ENCODE data around the gene BLOC1S3. TPM values are rescaled to one million over a fixed set of nuclear protein-coding genes. Genes with fewer than 3 reads are reported as not detected.

BLOC1S3 gene
- total RNA-seq, 1 donor from 2014 or later: 3.5 TPM

DNA sequence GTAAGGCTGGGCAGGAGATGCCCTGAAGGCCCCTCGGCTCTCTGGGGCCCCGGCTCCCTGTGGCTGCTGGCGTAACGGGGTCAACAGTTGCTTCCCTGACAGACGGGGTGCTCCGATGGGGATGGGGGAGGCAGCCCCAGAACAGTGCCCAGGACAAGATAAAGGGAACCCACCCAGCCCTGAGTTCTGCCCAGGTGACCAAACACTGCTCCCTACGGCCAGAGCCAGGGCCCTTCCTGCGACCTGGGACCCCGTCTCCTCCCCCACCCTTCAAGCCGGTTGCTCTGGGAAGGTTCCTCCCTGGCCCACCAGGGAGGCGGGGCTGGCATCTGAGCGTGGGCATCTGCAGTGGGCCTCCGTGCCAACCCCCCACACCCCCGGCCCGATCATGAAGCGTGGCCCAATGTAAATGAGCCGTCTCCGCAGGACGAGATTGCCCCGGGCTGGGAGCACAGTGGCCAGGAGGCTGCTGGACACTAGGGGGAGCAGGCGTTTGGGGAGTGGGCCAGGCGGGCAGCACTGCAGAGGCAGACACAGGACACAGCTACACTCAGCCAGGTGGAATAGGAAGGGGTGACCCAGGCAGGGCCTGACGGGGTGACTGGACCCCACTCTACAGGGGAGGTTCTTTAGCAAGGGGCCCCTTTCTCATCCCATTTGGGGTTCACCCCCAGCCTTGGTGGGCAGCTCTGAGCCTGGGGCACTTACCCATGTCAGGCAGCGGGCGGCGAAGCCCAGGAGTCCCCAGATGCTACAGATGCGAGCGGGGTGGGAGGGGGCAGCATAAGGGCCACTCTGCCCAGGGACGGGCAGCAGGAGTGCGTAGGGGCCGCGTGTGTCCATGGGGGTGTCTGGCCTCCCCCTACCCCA, 16.6 kb upstream of the BLOC1S3 start:
- Histone ChIP-seq H3K27me3 (ENCODE audit: low read depth) (peaks cover 53% of the 10 kb centered on the region), H3K36me3 (no peaks in the 10 kb centered on the region), H3K9me3 (replicated peaks) (no peaks in the 10 kb centered on the region), H3K4me3 (no peak overlapping the region), H3K27ac (replicated peaks) (no peak overlapping the region), H3K4me1 (peaks cover 31% of the 10 kb centered on the region)
- no peak for DNase-seq
- intact Hi-C loops (cut with micrococcal nuclease): no loop called here
- TF ChIP-seq, protein P1, sequence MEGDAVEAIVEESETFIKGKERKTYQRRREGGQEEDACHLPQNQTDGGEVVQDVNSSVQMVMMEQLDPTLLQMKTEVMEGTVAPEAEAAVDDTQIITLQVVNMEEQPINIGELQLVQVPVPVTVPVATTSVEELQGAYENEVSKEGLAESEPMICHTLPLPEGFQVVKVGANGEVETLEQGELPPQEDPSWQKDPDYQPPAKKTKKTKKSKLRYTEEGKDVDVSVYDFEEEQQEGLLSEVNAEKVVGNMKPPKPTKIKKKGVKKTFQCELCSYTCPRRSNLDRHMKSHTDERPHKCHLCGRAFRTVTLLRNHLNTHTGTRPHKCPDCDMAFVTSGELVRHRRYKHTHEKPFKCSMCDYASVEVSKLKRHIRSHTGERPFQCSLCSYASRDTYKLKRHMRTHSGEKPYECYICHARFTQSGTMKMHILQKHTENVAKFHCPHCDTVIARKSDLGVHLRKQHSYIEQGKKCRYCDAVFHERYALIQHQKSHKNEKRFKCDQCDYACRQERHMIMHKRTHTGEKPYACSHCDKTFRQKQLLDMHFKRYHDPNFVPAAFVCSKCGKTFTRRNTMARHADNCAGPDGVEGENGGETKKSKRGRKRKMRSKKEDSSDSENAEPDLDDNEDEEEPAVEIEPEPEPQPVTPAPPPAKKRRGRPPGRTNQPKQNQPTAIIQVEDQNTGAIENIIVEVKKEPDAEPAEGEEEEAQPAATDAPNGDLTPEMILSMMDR (IDR thresholded peaks at IDR 0.05; ENCODE audit: borderline replicate concordance): peak; percentile 53

DNA sequence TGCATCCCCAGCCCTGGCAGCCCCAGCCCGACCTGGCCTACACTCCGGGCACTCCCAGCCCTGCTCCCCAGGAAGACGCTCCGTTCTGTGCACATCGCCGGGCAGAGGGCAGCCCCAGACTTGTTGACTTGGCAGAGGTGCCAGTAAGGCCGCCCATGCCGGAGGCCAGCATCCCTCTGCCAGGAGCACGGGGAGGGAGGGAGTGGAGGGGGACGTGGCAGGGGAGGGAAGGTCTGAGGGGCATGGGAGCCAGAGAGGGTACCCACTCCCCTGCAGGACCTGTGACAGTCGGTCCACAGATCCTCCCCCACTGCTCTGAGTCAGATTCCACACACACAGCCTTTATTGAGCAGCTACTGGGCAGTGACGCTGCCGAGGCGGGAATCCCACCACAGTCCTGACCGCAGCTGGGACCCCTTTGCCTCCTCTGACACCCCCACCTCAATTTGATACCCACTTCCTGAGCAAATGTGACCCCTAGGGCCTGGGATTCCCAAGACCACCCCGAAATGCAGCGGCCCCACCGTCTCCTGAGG, 15.9 kb upstream of the BLOC1S3 start:
- intact Hi-C loops (cut with micrococcal nuclease): no loop called here
- DNase-seq: no peak
- H3K27me3 ChIP-seq (ENCODE audit: low read depth): peaks cover 49% of the 10 kb centered on the region

DNA sequence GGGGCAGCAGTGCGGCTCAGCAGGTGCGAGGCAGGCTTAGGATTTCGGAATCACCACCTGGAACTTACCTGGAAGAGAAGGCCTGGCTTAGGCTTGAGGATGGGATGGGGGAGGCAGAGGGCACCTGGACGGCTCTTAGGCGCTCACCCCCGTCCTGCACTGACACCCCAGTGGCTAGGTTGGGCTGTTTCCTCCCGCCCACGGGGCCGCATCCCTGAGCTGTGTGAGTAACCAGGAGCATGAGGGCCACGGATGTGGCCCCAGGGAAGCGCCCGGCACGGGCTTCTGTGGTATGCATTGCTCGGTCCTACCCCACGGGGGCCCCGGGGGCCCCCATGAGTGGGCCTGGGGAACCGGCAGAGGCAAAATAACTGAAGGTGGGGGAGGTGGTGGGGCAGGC, 15.4 kb upstream of the BLOC1S3 start:
- intact Hi-C loops (cut with micrococcal nuclease): no loop called here
- TF ChIP-seq, protein P1 (IDR thresholded peaks at IDR 0.05; ENCODE audit: borderline replicate concordance): no peak
- H3K4me3 ChIP-seq: no peak overlapping the region
- H3K36me3 ChIP-seq: no peaks in the 10 kb centered on the region
- peaks cover 44% of the 10 kb centered on the region for H3K27me3 ChIP-seq (ENCODE audit: low read depth)
- no peak overlapping the region for H3K27ac ChIP-seq (replicated peaks)
- no peaks in the 10 kb centered on the region for H3K9me3 ChIP-seq (replicated peaks)
- H3K4me1 ChIP-seq: peaks cover 35% of the 10 kb centered on the region
- no peak for DNase-seq

More for the DNA sequence above, 15.9 kb upstream of the BLOC1S3 start:
- H3K27ac ChIP-seq (replicated peaks): no peak overlapping the region
- H3K4me3 ChIP-seq: no peak overlapping the region
- H3K9me3 ChIP-seq (replicated peaks): no peaks in the 10 kb centered on the region
- no peaks in the 10 kb centered on the region for H3K36me3 ChIP-seq
- TF ChIP-seq, protein P1 (IDR thresholded peaks at IDR 0.05; ENCODE audit: borderline replicate concordance): no peak
- H3K4me1 ChIP-seq: peaks cover 35% of the 10 kb centered on the region

DNA sequence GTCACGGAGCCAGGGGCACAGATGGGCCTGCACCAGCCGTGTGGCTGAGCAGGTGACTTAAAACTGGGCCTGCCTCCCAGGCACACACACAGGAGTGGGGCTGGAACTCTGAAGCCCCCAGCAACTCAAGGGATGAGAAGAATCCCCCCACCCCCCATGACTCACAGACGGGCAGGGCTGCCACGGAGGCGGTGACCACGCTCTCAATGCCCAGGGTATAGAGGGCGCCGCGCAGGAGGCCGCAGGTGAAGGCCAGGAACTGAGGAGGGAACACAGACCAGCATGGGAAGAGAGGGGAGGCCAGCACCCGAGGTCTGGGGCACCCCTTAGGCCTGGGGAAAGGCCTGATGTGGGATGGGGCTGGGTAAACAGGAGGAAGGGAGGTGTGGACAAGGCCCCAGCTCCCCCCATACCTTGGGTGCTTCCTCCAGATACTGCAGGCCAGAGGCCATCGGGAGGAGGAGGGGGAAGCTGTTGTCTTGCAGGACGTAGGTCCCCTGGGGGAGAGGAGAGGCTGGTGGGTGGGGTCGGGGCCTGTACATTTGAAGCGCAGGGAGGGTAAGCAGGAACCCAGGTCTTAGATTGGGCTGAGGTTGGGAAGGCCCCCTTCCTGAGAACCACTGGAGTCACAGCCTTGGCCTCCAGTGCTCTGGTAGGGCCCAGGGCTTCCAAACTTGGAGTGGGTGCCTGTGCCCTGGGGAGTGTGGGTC, 14.7 kb upstream of the BLOC1S3 start:
- intact Hi-C loops (cut with micrococcal nuclease): no loop called here

More for the DNA sequence above, 14.7 kb upstream of the BLOC1S3 start:
- peak overlapping the region; percentile 25 for H3K4me3 ChIP-seq
- H3K27me3 ChIP-seq (ENCODE audit: low read depth): peaks cover 37% of the 10 kb centered on the region
- TF ChIP-seq, protein P1 (IDR thresholded peaks at IDR 0.05; ENCODE audit: borderline replicate concordance): no peak
- no peak for DNase-seq
- H3K27ac ChIP-seq (replicated peaks): peak overlapping the region; percentile 37
- no peaks in the 10 kb centered on the region for H3K36me3 ChIP-seq
- H3K4me1 ChIP-seq: peaks cover 35% of the 10 kb centered on the region
- no peaks in the 10 kb centered on the region for H3K9me3 ChIP-seq (replicated peaks)
